Stimulated activated CD4-positive, alpha-beta T cell treated with anti-CD3 and anti-CD28 coated beads, TNF-alpha, amount 100 ng/mL, for 4 hours (primary cell): Measurements from ENCODE around the gene TFAP2B.

ENCODE experiments used
- DNase-seq, 3 experiments: peaks; one replicate each; pipeline ENCODE4 v3.0.0-alpha.2; 2020; ENCODE audit warnings: low read depth in 3 of 3

TFAP2B gene

DNA sequence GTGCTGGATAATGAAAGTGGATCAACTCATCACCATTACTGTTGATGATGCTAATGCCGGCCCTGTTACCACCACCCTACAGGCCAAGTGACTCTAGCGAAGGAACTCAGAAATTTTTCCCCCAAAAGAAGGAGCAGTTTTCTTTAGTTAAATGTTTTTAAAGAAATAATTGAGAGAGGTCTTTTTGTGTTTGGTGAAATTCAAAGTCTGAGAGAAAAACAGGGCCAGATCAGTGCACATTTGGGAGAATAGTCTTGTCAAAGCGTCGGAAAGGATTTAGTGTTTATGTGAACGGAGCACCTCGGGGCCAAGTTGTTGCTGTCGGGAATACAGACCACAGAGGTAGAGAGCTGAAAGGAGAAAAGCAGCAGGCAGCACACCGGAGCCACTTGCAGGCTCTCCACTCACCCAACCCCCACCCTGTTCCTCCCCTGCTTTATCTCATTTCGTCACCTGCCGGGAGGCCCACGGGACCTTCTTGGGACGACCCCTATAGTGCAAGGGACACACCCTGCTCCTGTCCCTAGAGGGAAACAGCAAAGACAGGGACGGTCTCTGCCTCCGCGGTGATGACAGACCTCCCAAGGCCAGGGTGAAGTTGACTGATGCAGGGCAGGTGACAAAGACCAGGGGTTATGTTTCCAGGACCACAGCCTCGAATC, 6.8 kb downstream of the TFAP2B start:
- DNase-seq = no peak

DNA sequence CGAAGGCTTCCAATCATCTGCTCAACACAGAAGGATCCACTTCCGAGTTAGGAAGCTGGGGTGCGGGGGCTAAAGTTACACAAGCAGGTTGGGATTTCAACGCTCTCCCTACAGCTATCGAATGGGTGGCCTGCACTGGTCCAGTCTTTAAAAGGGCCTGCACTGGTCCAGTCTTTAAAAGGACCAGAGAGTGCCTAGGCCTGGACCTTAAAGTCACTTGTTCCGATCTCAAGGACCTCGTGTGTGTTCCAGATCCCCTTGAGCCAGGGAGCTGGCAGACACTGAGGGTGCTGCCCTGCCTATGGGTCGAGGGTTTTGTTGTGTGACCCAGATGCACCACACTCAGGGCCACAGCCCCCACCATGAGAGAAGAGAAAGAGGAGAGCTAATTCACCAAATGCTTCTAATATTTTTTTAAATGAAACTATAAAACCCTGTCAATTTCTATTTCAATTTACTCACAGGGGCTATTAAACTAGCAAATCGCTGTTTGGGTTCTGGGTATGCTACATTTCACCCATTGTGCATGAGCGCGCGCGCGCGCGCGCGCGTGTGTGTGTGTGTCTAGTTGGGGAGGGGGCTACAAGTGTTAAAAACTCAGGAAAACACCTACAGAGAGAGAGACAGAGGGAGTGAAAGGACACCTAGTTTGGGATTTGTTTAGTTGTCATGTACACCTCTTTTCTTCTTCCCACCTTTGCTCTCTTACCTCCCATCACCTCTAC, 7.5 kb downstream of the TFAP2B start:
- DNase-seq = no peak

DNA sequence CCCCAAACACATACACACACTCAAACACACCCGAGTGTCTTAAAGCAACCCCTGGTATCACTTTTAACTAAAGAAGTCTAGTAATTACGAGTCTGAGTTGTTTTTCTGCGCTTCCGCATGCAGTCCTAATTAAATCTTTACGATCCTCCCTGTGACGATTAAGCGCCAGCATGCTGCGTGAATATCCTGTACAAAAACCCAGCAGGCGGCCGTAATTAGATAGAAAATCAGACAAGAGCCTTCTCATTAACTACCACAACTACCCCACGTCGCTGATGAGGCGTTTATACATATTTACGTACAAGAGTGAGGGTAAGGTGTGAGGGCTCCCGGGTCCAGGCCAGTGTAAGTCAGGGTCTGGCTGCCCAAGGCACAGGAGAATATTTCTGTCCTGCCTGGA, 8.1 kb downstream of the TFAP2B start:
- DNase-seq = no peak

DNA sequence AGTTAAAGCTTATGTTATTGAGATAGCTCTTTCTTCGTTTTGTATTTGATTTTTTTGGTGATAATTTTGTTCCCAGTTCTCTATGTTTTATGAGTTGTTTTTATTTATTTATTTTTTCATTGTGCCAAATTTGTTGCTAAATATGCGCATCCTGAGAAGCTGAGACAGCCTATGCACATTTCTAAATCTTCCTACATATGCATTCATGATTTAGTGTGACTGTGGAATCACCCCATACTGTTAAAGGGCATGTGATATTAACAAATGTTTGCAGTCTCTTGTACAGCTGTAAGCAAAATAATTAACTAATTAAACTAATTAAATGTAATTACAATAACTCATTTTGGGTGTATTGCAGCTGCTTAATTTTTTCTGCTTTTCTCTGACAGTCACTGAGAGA, 10.4 kb downstream of the TFAP2B start:
- no peak for DNase-seq

DNA sequence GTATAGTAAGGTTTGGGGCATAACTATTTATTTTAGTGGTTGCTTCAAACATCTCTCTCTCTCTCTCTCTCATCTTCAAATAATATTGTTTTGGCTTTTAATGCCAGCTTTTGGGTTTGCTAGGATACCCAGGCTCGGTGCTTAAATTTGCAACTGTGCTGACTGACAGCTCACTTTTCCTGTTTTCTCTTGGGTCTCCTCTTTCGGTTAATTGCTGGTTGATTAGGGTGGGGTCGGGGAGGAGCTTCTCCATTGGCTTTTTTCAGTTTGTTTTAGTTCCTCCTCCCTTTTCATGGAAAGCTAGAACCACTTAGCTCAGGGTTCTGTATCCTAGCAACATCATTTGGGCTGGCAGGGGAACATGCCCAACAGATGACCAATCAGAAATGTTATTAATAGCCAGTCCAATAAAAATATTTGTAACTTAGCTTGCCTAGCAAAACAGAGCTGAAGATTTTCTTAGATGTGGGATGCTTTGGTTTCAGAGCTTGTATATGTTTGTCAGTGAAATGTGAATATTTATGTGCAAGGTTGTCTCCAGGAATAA, 11.3 kb downstream of the TFAP2B start:
- no peak for DNase-seq

DNA sequence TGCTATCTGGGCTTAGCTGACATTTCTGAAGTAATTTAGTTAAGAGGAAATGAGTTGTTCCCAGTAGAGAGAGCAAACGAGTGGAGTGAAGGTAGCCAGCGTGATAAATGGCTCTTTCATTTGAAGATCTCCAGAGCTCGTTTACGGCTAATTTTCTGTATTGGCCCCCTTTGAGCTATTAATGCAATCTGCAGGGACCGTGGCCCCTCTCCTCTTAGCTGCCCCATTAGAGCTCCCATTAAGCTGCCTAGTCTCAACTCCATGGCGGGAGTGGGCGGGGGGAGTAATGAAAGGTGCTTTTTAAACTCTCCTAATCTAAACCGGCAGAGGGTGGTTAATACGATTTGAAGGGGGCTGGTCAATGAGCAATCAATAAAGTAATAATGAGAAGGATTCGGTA, 12.5 kb downstream of the TFAP2B start:
- no peak for DNase-seq

DNA sequence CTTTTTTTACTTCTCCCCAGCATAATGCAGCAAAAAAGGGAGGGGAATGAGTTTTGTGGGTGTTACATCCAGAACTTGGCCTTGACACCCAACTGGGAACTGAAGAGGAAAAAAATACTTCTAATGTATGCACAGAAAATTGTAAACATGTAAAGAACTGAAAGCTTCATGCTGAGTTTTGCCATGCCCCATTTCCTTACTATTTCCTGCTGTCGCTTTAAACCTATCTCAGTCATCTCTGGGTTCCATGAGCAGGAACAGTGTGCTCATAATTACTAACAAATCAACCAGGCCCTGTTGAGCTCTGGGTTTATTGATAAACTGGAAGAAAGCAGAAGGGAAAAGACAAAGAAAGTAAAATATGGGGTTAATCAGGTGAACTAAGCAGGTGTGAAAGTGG, 14.2 kb downstream of the TFAP2B start:
- no peak for DNase-seq

DNA sequence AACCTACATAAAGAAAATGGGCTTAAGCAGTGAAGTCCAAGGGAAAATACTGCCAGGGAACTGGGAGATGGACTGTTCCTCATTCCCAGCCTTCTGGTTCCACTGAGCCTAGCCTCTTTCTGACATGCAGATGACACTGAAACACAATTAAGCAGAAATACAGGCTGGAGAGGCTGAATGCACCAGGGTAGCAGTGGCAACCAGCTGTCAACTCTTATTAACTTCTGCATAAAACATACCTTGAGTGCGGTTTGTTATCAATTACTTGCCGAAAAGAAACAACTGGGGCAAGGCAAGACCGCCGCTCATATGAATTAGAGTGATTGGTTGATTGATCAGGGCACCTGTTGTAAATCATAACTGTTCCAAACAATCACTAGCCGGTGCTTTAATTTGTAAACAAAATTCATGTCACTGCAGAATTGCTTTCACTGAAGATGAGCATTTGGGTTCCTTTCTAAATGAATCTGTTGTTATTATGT, 16.3 kb downstream of the TFAP2B start:
- DNase-seq = no peak

DNA sequence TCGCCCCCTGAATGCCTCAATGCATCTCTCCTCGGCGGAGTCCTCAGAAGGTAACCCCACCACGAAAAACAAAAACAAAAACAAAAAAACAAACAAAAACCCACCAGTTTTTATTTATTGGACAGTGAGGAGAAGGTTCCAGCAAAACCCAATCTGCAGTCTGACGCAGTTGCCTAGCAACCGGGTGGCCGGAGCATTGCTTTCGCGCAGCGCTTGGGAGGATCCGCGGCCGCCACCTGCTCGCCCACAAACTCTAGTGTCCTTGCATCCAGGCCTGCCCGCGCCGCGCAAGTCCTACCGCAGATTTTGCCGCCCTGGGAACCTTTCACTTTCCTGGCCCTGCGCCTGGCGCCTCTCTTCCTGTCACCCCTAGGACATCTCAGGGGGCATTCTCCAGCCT, 17.6 kb downstream of the TFAP2B start:
- no peak for DNase-seq

DNA sequence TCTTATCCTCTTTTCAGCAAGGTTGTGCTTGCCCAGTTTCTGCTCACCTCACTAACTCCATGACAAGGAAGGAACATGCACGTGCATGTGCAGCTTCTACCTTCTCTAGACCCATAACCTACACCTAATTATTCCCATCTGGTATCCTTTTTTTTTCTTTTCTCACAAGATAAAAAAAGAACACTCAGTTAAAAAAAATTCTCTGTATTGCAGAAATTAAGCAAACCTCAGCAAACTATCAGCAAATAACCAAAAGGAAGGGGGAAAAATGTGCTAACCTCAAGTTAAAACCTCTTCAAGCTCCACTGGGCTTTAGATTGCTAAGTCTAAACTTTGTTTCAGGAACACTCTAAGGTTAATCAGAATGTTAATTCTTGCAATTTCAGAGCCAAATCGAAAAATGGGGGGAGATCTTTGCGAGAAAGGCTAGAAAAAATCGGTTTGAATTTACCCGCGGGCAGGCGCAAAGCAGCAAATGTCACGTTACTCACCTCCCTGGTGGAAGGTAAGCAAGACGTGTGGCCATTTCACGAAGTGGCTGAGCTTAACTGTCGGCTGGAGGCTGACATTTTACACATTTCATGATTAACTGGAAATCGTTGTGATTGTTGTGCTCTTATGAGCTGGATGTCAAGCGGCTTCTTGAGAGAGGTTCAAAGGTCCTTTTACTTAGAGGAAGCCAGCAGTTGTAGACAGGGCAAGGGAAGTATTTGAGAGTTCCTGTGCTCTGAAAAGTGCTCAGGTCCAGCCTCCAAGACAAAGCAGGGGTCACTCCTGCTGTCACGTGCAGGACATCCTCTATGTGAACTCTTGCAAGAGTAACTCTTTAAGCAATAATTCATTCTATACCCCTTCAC, 19.1 kb downstream of the TFAP2B start:
- DNase-seq = no peak

DNA sequence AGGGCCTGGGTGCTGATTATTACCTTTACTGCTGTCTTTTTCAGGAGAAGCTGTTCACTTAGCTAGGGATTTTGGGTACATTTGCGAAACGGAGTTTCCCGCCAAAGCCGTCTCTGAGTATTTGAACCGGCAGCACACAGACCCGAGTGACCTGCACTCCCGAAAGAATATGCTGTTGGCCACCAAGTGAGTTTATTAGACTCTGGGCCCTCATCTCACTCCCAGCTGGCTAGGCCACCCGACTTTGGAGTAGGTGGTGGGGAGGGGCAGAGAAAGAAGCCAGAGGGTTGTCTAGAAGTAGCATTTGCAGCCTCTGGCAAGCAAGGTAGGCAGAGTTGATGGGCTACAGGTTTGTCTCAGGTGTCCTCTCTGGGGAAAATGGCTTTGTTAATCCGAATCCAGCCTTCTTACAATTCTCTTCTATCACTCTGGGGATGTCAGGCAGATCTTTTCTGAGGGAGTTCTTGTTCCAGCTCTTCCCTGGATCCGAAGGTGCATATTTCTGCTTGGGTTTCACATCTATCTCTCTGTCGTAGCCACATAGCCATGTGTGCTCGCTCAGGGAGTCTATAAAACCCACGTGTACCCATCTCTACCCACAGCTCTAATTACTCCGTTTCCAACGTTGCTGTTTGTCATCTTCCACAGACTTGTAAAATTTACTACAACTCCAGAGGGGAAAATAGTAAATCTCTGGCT, 21.6 kb downstream of the TFAP2B start:
- no peak for DNase-seq

DNA sequence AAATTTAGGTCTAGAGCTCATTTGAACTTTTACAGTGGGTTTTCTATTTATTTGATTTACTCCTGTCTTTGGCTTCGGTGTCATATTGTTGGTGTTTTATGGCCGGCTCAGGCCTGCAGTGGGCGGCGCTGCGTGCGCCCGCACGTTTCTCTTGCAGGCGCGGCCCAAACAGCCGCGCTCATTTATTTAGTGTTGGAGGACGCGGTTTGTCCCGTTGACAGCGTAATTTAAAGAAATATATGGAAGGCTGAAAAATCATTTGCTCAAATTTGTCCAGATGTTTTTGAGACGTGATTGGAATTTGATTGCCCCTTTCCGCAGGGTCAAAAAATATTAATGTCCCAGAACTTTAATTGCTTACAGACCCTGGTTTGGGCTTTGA, 22.1 kb downstream of the TFAP2B start:
- no peak for DNase-seq

DNA sequence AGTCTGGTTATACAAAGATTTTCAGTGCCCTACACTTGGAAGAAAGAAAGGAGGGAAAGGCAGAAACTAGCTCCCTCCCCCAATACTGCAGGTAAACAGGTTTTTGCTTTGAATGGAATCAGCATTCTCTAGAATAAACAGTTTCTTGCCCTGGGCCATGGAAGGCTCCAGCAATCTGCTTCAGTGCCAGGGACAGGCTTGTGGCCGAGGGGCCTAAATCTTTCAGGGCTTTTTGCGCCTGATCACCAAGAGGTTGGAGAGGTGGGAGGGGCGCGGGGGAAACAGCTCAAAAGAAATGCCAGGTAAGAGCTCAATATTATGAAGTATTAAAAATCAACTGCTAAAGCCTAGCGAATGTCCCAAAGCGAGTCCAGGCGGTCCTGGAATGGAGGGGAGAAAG, 23.8 kb downstream of the TFAP2B start:
- no peak for DNase-seq

DNA sequence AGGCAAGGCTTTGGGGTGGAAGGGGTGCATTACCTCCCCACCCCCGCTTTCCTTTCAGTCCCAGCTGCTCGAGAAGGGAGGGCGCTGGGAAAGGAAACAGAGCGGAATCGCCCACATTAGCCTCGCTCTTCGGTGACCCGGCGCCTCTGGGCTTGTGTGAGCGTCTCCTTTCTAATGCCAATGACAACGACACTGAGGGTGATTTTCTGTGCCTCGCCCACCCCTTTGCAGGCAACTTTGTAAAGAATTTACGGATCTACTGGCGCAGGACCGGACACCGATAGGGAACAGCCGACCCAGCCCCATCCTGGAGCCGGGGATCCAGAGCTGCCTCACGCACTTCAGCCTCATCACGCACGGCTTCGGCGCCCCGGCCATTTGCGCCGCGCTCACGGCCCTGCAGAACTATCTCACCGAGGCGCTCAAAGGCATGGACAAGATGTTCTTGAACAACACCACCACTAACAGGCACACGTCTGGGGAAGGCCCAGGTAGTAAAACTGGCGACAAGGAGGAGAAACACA, 24.3 kb downstream of the TFAP2B start:
- DNase-seq = no peak

DNA sequence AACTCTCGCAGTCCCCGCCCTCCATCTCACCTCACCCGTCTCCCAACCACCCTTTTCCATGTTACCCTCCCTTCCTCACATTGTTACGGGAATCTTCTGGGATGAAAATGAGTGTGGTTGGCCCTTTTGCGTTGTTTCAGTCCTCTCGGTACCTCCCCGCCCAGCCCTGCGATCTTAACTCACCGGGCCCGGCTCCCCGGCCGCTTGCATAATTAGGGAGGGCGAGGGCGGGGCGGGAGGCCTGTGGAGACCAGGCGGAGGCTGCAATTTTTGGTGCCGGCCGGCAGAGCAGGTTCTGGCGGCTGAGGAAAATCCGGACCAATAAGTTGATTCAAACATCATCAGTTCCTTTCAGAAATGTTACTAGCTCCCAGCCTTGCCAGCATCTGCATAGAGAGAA, 25.2 kb downstream of the TFAP2B start:
- DNase-seq = no peak

DNA sequence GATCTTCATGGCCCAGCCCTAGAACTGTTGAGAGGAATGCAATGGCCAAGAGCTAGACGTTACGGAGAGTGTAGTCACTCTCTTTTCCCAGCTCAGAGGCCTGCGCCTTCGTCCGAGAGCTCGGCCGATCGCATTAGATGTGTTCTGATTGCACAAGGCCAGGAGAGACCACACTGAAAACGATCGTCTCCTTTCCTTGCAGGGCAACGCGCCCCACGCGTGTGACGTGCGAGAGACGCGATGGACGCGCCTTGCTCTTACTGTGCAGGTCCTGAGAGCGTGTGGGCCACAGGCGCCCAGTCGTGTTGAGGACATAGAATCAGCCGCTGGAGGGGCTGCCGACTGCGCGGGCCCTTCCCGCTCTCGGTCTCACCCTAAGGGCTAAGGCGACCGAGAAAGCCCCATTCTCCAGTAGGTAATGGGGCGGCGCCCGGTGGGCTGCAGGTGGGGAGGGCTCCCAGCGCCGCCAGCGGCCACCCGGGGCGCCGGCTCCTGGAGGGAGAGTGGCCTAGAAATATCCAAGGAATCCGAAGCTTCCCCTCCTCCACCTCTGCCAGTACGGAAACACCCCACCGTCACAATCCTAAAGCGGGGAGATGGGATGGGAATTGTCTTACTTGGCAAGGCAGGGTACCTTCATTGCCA, 26.9 kb downstream of the TFAP2B start:
- no peak for DNase-seq

DNA sequence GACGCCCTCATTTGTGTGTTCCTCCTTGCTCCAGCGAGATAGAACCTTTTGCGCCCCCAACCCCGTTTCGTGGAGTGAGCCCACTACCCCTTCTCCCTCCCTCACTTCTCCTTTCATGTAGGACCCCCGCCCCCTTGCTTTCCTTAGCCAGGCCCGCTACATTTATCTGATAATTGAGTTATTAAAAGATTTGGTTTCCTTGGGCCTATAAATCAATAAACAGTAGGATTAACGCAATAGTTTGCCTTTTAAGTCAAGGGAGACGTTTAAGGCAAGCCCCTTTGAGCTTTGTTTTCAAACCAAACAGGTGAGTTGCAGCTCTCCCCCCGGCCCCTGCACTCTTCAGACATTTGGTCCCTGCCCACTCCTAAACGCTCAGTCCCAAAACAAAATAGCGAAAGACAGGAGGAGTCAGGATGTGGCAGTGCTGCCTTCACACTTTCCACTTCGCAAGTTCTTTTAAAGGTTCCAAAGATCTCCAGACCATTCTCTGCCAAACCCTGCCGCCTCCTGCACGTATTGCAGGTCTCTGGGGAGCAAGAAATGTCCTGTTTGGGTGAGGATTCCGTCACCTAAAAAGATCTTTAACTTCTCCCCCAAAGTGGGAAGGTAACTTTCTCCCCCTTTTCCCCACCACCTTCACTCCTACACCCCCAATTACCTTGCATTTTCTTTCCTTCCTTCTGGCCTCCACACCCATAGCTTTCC, 27.6 kb downstream of the TFAP2B start:
- no peak for DNase-seq

DNA sequence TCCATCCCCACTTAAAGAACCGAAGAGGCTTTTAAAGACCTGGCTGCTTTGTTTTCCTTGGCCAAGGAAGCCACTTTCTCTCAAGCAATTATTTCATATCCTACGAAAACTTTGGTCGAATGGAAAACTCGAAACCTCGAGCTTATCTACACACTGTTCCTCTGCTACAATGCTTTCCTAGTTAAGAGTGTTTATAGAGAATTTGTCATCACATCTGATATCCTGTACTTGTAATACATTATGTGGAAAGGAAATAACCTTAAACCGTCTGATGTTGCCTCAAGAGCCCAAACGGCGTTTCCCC, 28.1 kb downstream of the TFAP2B start:
- no peak for DNase-seq

DNA sequence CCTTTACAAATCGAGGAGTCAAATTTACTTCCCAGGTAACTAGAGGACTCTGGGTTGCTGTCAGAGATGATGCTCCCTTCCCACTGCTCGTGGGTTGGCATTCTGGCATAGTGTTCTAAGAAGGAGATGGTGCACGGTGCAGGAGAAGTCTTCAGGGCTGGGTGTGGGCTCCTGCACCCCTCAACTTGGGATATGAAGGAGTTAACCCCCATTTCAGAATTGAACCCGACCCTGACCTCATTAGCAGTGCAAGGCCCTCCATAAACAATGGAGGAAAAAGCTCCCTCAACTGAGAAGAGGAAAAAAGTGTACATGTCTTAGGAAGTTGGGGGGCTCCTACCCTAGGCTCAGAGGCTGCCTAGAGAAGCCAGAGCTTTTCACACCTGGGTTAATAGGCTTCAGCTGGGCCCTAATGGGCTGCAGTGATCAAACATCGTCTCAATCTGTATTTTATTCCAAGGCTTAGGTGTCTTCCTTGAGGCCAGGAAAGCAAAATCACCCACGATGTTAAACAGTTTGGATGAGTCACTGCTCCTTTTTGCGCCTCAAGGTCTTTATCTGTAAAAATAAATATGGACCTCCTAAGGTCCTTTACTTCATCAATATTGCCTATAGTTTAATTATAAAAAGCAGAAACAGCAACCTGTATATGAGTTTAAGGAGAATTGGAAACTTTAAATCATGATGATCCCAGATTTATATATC, 29.4 kb downstream of the TFAP2B start:
- no peak for DNase-seq
